Adipose tissue (tissue), 3 donors: ENCODE measurements around the gene PCDHGA8. TPM values are rescaled to one million over a fixed set of nuclear protein-coding genes. Genes with fewer than 3 reads are reported as not detected.
"Not testable (repeated sequence)": the region's sequence is repeated elsewhere in the genome, so short reads cannot be mapped to it uniquely, and the experiment has no call there.

Source experiments
- H3K27ac ChIP-seq: one replicate; pipeline ENCODE4 v1.5.1; 2013; ENCODE audit warnings: low read depth, low read length
- WGBS, 3 donors: extraction: QIAGEN DNeasy Blood & Tissue Kit; methylation state at CpG; one replicate each; pipeline ENCODE4 v1.1.7; 2013; 5-methylcytosine and 5-hydroxymethylcytosine counted together
- polyA plus RNA-seq, 3 donors: library from polyadenylated mRNA; stranded (reverse); fragments of 200-250 nt; gene quantifications; one replicate each; pipeline ENCODE4 v1.2.3, GENCODE V29; 2013
- donor health status: healthy with polysubstance abuse.
- donor health status: Bipolar disorder and iron deficiency.
- donor health status: healthy.

Gene PCDHGA8
- polyA plus RNA-seq, 3 donors, result 0.07 to 0.45 (median 0.10) TPM

DNA sequence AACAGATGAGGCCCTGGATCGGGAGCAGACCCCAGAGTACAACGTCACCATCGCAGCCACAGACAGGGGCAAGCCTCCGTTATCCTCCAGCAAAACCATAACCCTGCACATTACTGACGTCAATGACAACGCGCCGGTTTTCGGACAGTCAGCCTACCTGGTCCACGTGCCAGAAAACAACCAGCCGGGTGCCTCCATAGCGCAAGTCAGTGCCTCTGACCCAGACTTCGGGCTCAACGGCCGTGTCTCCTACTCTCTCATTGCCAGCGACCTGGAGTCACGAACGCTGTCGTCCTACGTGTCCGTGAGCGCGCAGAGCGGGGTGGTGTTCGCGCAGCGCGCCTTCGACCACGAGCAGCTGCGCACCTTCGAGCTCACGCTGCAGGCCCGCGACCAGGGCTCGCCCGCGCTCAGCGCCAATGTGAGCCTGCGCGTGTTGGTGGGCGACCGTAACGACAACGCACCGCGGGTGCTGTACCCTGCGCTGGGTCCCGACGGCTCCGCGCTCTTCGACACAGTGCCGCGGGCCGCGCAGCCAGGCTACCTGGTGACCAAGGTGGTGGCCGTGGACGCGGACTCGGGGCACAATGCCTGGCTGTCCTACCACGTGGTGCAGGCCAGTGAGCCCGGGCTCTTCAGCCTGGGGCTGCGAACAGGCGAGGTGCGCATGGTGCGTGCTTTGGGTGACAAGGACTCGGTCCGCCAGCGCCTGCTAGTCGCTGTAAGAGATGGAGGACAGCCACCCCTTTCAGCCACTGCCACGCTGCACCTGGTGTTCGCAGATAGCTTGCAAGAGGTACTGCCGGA lies 26.8 kb downstream of the PCDHGA8 start:
- WGBS, 3 donors, result 21 to 31% (median 30%) methylated on average over 74 of the region's 74 CpGs
- H3K27ac ChIP-seq, result no peak overlapping the region

- WGBS, 3 donors, result 9 to 11% (median 10%) methylated on average over 42 of the region's 42 CpGs
- H3K27ac ChIP-seq, result no peak within 1 kb of the TSS
These were observed 28.5 kb downstream of the PCDHGA8 start, which contains the start of gene PCDHGA11 for GRCh38 chr5:141420855-141421488. Gene PCDHGA11, plus strand, starts transcription at chr5:141421051. Its CDS starts 177 bp downstream, at chr5:141421228.

- WGBS, 3 donors, result 8 to 13% (median 13%) methylated on average over 13 of the region's 13 CpGs
- no peak overlapping the region for H3K27ac ChIP-seq
These were observed 29.0 kb downstream of the PCDHGA8 start for GRCh38 chr5:141421489-141421855.

DNA sequence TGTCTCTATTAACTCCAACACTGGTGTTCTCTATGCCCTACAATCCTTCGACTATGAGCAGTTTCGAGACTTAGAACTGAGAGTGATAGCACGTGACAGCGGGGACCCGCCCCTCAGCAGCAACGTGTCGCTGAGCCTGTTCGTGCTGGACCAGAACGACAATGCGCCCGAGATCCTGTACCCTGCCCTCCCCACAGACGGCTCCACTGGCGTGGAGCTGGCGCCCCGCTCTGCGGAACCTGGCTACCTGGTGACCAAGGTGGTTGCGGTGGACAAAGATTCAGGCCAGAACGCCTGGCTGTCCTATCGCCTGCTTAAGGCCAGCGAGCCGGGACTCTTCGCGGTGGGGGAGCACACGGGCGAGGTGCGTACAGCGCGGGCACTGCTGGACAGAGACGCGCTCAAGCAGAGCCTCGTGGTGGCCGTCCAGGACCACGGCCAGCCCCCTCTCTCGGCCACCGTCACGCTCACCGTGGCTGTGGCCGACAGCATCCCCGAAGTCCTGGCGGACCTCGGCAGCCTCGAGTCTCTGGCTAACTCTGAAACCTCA lies 30.4 kb downstream of the PCDHGA8 start:
- no peak overlapping the region for H3K27ac ChIP-seq
- WGBS, 3 donors, result 16 to 25% (median 23%) methylated on average over 35 to 42 of the region's 42 CpGs

- 34 to 46% (median 43%) methylated on average over 53 of the region's 53 CpGs for WGBS, 3 donors
- H3K27ac ChIP-seq, result no peak overlapping the region
These were observed 35.5 kb downstream of the PCDHGA8 start for GRCh38 chr5:141427783-141428426.

- H3K27ac ChIP-seq, result no peak within 1 kb of the TSS
- WGBS, 3 donors, result 7 to 12% (median 11%) methylated on average over 33 of the region's 33 CpGs
These were observed 38.1 kb downstream of the PCDHGA8 start, which contains the start of gene PCDHGA12 for GRCh38 chr5:141430332-141431113. Gene PCDHGA12, plus strand, starts transcription at chr5:141430507. Its CDS starts 253 bp downstream, at chr5:141430760.

- no peak overlapping the region for H3K27ac ChIP-seq
- WGBS, 3 donors, result 9 to 14% (median 13%) methylated on average over 37 of the region's 37 CpGs
These were observed 38.9 kb downstream of the PCDHGA8 start for GRCh38 chr5:141431286-141431685.

DNA sequence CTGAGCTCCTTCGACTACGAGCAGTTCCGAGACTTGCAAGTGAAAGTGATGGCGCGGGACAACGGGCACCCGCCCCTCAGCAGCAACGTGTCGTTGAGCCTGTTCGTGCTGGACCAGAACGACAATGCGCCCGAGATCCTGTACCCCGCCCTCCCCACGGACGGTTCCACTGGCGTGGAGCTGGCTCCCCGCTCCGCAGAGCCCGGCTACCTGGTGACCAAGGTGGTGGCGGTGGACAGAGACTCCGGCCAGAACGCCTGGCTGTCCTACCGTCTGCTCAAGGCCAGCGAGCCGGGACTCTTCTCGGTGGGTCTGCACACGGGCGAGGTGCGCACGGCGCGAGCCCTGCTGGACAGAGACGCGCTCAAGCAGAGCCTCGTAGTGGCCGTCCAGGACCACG lies 39.9 kb downstream of the PCDHGA8 start:
- 25 to 35% (median 31%) methylated on average over 25 to 38 of the region's 38 CpGs for WGBS, 3 donors
- not testable (repeated sequence) for H3K27ac ChIP-seq

DNA sequence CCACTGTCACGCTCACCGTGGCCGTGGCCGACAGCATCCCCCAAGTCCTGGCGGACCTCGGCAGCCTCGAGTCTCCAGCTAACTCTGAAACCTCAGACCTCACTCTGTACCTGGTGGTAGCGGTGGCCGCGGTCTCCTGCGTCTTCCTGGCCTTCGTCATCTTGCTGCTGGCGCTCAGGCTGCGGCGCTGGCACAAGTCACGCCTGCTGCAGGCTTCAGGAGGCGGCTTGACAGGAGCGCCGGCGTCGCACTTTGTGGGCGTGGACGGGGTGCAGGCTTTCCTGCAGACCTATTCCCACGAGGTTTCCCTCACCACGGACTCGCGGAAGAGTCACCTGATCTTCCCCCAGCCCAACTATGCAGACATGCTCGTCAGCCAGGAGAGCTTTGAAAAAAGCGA lies 40.3 kb downstream of the PCDHGA8 start:
- not testable (repeated sequence) for H3K27ac ChIP-seq
- 18 to 29% (median 28%) methylated on average over 25 to 29 of the region's 29 CpGs for WGBS, 3 donors

- WGBS, 3 donors, result 68 to 80% (median 76%) methylated on average over 2 of the region's 2 CpGs
- H3K27ac ChIP-seq, result no peak overlapping the region
These were observed 41.6 kb downstream of the PCDHGA8 start for GRCh38 chr5:141434006-141434405.

- no peak overlapping the region for H3K27ac ChIP-seq
- 91 to 93% (median 93%) methylated on average over 2 of the region's 2 CpGs for WGBS, 3 donors
These were observed 44.8 kb downstream of the PCDHGA8 start for GRCh38 chr5:141437221-141437620.

DNA sequence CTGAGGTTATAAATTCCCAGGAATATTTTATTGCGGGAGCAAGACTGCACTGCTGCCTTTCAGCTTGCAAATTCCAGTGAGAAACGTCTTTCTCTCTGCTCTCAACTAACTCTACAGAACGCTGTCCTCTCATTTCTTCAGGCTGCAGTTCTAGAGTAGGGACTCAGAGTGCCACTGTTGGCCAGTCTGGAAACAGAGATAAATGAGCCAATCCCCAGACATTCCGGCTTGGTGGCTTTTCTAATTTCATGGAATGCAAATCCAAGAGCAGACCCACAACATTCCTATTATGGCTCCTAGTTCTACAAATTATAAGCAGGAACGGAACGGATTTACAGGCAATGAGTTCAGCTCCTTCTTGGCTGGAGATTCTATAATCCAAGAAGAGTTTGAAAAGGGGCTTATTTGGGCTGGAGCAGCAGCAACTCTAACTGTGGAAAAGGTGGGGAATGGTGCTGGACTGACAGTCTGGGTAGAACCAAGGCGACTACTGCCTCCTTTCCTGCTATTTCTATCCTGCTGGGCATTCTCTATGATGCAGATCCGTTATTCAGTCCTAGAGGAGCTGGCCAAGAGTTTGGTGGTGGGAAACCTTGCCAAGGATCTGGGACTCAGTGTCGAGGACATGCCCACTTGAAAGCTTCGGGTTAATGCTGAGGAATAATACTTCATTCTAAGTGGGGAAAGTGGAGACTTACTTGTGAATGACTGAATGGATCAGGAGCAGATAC lies 47.1 kb downstream of the PCDHGA8 start:
- WGBS, 3 donors, result 60 to 69% (median 69%) methylated on average over 10 of the region's 10 CpGs
- H3K27ac ChIP-seq, result no peak overlapping the region

- 92 to 95% (median 93%) methylated on average over 9 of the region's 9 CpGs for WGBS, 3 donors
These were observed 47.9 kb downstream of the PCDHGA8 start for GRCh38 chr5:141440341-141440740.

GRCh38 chr5:141441571-141442170 lies 49.2 kb downstream of the PCDHGA8 start:
- no peak overlapping the region for H3K27ac ChIP-seq
- 44 to 52% (median 51%) methylated on average over 50 of the region's 50 CpGs for WGBS, 3 donors

More at GRCh38 chr5:141440341-141440740, 47.9 kb downstream of the PCDHGA8 start:
- no peak overlapping the region for H3K27ac ChIP-seq
